Transverse colon (tissue), 3 donors: ENCODE results near the gene ZMYND19.

Experiments
- CTCF ChIP-seq, 5 experiments: fragments of 200-600 bp in 3 of 5; fragments of 450-650 bp in 2 of 5; sonication (generic) in 3 of 5; IDR thresholded peaks; 1 replicate in 2 of 5; 2 replicates in 3 of 5; pipeline ENCODE4 v1.5.1; 2016 to 2017; ENCODE audit warnings: antibody characterized with exemption in 5 of 5, inconsistent platforms in 3 of 5, mild to moderate bottlenecking in 2 of 5, moderate library complexity in 1 of 5
- EP300 ChIP-seq: sonication (generic); formaldehyde crosslinking; IDR thresholded peaks from one replicate; pipeline ENCODE4 v1.6.1; 2017; ENCODE audit warnings: antibody characterized with exemption, low read depth

DNA sequence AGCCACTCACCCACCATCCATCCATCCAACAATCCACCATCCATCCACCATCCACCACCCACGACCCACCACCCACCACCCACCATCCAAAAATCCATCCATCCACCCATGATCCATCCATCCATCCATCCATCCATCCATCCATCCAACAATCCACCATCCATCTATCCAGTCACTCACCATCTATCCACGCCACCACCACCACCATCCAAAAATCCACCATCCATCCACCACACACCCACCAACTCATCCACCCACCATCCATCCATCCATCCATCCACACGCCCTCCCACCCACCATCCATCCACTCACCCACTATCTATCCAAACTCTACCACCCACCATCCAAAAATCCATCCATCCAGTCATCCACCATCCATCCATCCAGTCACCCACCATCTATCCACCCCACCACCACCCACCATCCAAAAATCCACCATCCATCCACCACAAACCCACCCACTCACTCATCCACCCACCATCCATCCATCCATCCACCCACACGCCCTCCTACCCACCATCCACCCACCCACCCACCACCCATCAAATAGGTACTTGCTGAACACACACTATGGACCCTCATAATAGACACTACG is 20.6 kb downstream of the ZMYND19 start:
- no peak for TF ChIP-seq EP300
- TF ChIP-seq CTCF (IDR thresholded peaks at IDR 0.05) = no peak
